ENCODE data around the gene LUZP2.

DNA sequence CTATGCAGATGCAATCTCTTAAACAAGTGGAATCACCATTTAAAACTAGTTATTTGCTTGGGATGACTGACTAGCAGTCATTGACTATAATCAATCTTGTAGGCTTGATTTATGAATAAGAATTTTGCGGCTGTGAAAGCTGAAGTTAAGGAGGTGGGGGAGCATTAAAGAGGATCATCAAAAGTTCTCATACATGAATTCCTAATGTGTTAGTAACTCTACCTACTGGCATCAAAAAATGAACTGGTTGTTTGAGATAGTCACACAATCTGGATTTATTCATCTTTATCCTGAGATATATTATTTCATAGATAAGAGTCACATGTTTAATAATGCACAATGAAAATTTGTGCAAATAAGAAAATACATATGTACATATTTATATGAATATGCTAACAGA, 393.6 kb downstream of the LUZP2 start:
- TF ChIP-seq YY1 (IDR thresholded peaks at IDR 0.05; ENCODE audit: insufficient read depth, insufficient read length) (no peak), SUZ12 (IDR thresholded peaks at IDR 0.05; ENCODE audit: extremely low read depth, insufficient read depth, insufficient read length) (no peak), ZNF274 (IDR thresholded peaks at IDR 0.05; ENCODE audit: low read depth, low read length) (no peak)
